ENCODE measurements around the gene RBMS1. TPM values are rescaled to one million over a fixed set of nuclear protein-coding genes. Genes with fewer than 3 reads are reported as not detected.
"Not testable (repeated sequence)": the region's sequence is repeated elsewhere in the genome, so short reads cannot be mapped to it uniquely, and the experiment has no call there.

Gene RBMS1
- total RNA-seq, 1 donor from 2014 or later: 116 TPM

DNA sequence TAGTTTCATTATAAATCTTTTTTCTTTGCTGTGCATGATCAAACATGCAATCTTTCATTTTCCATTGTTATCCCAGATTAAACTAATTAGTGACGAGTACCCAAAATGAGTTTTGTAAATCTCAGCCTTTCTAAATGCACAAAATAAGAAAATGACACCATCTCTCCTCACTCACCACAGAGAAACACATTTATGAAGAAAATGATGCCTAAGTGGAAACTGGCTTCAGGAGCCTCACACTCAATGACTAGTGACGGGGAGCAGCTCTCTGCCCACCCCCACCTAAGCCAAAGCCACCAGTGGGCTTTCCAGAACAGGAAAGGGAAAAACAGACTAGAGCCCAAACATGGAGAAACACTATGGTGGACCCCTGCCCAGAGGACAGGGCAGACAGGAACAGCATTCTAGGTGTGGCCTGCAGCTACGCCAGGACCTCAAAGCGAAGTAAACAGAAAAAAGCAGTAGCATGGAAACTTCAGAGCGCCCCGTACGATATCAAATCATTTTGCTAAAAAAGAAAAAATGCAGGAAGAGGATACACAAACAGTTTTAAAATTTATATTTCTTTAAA, 113.5 kb downstream of the RBMS1 start:
- DNase-seq (ENCODE audit: low read depth): no peak

DNA sequence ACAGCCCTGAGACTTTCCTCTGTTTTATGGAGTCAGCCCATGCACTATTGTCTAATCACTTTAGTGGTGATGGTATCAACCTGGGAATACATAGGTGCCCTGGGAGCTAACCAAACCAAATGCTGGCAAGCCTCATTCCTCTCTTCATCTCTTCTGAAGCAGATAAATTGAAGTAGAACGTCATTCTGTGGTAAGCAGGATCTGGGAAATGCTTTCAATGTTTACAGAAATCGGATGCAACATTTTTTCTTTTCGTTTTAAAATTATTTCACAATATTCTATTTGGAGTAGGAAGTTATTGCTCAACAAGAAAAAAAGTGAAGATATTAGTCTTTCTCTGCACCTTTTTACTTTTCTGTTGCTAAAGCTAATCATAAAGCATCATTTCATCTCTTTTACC, 114.2 kb downstream of the RBMS1 start:
- no peak for DNase-seq (ENCODE audit: low read depth)

DNA sequence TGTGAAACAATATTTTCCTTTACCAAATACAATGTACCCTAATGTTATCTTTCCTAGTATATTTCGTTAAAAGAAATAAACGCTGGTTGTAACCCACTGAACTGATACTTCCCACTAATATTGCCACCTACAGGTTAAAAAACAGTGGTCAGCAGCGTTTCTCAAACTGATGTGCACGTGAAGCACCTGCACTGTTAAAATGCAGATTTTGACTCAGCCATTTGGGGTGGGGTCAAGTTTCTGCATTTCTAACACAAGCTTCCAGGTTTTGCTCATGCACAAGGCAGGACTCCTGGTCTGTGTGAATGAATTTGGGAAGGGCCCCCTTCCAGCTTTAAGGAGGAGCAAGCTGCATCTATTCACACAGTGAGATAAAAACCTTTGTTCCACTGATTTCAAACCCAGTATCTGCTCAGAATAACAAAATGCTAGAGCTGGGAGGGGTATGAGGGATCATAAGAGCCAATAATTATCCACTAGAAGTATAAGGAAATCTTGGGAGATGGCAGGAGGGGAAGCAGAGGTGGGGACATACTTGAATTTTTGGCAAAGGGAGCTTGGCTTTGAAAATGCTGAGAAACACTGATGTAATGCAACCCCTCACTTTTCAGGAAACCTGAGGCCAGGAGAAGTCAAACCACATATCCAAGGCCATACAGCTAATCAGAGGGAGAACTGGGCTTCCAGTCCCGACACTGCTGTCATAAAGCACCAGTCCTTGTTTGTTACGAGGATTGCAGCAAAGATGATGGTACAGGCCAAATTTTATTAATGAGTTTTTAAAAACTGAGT, 116.2 kb downstream of the RBMS1 start:
- no peak for DNase-seq (ENCODE audit: low read depth)

DNA sequence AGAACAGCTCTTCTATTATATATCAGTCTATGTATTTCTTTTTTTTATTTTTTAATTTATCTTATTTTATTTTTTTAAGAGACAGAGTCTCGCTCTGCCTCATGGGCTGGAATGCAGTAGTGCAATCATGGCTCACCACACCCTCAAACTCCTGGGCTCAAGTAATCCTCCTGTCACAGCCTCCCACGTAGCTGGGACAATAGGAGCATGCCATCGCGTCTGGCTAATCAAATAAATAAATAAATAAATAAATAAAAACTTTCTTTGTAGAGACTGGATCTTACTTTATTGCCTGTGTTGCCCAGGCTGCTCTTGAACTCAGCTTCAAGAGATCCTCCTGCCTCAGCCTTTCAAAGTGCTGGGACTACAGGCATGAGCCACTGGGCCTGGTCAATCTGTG, 117.0 kb downstream of the RBMS1 start:
- DNase-seq (ENCODE audit: low read depth): peak; percentile 42

DNA sequence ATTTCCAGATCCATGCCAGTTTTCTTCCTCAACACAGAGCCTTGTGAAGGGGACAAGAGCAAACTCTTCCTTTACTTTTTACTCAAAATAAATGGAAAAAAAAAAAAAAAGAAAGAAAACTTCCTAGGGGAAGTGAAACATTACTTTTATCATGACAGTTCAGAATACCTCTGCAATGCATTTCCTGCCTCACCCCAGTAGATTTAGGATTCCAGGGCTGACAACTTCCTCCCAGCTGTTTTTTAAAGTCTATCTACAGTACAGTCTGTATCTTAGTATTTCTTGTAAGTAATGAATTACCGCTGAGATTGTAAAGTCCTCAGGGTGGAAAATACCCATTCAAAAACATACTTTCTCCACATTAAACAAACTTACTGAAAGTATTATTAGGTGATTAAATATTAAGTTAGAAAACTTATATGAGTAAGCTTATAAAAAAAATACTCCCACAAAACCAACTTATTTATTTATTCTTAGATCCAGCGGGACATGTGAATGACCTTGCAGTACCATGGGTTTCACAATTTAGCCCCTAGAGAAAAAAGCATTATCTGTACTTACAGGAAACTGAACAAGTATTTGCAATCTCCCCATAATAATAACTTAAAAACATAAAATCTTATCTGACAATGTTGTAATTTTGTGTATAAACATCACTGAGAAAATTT, 117.7 kb downstream of the RBMS1 start:
- DNase-seq (ENCODE audit: low read depth): peak; percentile 33

DNA sequence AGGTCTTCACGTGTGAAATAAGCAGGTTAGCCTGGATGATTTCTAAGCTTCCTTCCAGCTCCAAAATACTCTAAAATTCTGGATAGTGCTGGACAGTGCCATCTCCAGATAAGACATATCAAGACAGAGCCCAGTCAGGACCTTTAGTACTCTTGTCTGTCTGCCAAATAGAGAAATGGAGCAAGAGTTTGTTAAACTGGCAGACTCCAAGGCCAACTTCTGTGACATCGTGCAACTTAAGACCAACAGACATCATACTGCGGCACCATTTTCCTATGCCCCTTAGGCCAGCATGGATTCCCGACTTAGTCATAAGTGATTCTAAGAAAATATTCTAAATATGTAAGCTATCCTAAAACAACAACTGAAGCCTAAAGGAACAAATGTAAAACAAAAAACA, 118.6 kb downstream of the RBMS1 start:
- DNase-seq (ENCODE audit: low read depth): peak; percentile 35

DNA sequence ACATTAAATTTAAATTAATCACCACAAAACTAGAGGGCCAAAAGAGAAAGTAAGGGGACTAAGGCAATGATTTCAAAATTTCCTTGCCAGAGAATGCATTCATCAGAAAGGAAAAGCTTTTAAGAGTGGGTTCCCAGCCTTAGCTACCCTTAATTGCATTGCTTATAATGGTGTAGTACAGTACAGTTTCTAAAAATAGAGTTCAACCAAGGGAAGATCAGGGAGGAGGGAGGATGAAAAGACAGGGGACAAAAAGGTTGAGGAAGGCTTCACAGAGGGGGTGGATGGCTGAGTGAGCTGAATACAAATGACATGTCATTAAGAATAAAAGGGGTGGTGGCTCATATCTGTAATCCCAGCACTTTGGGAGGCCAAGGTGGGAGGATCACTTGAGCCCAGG, 119.9 kb downstream of the RBMS1 start:
- DNase-seq (ENCODE audit: low read depth): no peak

DNA sequence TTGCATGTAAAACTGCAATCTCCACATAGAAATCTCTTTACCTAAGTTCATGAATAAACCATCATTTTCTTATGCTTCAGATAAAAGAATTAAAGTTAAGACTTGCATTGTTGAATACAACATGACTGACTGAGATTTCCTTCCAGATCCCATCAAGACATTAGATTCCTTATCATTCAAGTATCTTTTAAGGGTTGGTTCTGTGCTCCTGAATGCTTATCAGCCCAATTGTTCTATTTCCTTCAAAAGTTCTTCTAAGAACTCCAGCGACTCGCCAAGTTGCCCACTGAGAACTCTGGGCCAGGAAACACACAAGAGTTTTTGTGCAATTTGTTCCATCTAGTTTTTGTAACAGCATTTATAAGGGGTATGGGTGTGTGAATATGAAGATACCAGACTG, 120.3 kb downstream of the RBMS1 start:
- no peak for DNase-seq (ENCODE audit: low read depth)

DNA sequence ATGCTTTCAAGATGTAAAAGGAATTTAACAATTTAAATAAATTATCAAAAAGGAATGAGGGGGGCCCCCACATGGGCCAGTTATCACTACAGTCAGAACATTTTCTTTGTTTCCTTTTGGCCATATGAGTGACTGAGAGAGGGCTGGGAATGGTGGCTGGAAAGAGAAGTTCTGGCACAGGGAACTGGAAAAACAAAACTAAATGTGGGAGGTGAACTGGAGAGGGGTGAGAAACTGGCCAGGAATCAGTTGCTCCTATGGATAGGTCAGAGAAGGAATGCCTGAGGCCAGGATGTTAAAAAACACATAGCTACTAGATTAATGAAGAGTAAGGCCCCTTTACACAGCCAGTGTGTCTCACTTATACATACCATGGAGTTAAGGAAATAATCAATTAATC, 121.0 kb downstream of the RBMS1 start:
- DNase-seq (ENCODE audit: low read depth): peak; percentile 53

DNA sequence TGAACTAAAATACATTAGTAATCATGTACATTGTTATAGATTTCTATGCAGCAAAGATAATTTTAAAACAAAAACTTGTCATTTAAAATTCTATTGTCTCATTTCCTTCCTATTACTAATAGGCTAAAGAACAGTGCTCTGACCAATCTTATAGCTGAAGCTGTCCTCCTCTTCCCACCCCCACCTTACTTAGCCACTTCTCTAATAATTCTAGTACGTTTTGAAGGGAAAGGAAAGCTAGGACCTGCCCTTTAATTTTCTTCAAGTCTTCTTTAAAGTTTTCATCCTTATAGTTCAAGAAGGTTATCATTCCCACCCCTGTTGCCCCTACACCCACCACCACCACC, 121.6 kb downstream of the RBMS1 start:
- no peak for DNase-seq (ENCODE audit: low read depth)

DNA sequence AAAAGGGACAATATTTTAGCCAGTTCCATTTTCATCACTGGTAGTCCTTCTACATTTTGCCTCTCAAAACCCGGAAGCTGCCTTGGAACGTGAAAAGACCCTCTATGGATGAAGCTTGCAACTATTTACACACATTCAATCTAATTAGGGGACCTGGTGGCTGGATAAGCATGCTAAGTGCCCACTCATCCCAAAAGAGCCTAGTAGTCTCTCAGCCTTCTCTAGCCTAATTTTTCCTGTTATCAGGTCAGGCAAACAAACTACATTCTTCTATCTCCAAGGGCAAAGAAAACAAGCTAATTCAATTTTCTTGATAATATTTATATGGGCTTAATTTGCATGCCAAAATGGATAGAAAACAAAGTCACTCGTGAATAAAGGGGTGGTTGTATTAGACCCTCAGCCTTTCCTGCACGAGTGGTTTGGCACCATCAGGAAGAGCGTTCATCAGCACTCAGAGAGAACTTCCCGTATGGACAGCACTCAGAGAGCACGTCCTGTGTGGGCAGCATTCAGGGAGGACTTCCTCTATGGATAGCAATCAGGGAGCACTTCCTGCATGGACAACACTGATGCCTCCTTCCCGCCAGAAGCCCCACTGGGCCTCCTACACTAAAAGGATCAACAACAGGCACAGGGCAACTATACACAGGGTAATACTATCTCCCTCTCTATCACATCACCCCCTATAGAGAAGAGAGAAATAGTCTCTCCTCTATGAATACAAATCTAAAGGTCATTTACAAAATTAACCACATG, 122.2 kb downstream of the RBMS1 start:
- no peak for DNase-seq (ENCODE audit: low read depth)

DNA sequence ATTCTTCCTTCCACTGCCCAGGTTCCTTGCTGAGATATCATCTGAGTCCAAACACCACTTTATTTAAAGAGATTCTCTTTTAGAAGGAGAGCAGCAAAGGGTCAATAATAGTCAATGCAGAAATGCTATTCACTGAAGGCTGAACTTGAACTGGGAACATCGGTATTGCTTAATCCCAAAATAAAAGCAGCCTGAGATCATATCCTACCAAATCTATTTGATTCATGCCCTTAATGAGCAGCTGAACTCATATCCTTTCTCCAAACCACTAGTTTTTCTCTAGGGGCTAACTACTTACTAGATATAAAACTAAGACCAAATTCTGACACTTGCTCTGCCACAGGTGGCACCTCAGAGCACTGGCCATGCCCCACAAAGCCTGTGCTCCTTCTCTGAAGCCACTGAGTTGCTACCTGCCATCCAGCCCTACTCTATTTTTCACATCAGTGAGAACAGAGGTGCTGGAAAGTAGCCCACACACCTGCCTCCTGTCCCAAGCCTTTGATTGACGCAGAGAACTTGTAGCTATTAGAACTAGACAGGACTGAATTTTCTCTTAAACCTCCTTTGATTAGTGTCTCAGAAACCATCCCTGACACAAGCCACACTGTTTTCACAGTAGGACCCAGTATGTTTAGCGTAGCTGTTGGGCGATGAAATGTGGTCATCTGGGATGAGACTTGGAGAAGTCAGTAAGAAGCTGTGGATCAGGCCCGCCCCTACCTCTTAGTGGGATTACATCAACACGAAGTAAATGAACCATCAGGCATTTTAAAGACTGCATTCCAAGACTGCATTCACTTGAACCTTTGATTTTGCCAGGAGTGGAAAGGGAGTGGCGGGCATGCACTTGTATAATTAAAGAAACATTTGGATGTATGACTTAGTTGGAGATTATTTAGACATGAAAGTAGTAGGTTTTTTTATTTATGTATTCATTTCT, 124.3 kb downstream of the RBMS1 start:
- peak; percentile 78 for DNase-seq (ENCODE audit: low read depth)

DNA sequence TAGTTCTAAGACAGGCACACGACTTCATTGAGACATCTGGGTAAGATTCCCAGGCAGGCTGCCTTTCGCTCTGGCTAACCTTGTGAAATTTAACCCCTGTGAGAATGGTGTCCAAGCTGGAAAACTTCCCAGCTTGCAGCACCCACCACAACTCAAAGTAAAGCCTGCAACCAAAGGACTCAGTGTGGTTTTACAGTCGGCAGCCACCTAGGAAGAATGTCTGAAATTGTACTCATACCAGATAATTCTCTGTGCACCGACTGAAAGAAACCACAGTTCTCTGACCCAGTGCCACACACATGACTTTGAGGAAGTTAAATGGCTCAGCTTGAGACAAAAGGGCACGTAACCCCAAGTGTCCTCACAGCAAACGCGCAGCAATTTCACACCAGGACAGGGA, 125.7 kb downstream of the RBMS1 start:
- peak; percentile 96 for DNase-seq (ENCODE audit: low read depth)

DNA sequence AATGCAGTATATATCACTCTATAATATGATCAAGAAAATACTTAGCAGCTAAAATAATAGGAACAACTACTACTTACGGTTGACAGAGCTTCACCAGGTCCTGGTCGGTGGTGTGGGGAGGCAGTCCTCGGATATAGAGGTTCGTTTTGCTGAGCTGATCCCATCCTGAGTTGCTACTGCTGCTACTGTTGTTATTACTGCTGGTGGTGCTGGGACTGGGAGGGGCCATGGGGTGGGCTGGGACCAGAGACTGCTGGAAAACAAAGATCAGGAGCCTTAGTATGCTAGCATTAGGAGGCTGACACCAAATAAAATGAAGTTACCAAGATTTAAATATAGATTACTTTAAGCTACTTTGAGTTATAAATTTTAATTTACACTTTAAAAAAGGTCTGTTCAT, 126.5 kb downstream of the RBMS1 start:
- not testable (repeated sequence) for DNase-seq (ENCODE audit: low read depth)

DNA sequence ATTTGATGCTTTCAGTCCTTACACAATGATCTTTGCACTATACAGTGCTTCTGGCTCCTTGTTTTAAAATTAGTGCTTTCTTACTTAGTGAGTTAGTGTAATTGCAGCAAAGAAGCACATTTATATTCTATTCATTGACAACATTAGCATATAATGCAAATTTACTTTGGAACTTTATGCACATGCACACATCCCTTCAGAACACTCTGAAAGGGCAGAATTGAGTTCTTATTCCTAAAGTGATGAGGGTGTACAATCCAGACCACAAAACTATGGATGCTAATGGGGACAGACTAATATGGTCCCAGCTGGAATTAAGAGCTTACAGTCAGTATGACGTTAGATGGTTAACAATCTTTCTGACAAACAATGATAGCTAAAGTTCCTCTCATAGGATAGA, 127.1 kb downstream of the RBMS1 start:
- no peak for DNase-seq (ENCODE audit: low read depth)

DNA sequence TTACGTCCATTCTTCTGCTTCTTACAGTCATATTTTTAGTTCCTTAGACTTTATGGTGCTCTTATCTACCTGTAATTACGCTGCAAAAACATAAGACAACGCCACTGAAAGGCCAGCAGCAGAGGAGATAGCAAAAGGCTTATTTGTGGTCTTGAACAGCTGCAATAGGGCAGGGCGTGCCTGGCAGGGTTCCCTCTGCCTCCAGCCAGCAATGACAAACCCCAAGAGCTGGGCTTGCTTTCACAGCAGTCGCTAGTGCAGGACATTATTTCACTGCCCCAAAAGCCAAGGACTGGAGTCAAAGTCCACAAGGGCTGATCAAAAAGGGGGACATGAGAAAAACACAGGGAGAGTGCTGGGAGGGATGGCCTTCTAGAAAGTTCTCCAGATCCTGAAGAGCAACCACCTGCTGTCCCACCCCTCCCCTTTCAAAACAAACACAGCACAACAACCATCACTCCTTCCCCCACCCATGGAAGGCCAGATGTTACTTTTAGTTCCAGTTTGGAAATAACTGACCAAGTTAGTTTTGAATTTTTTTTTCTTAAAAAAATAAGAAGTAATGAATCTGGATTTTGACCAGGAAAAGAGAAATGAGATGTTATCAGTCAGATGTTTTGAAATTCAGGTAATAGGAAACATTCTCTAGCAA, 127.8 kb downstream of the RBMS1 start:
- DNase-seq (ENCODE audit: low read depth): no peak

DNA sequence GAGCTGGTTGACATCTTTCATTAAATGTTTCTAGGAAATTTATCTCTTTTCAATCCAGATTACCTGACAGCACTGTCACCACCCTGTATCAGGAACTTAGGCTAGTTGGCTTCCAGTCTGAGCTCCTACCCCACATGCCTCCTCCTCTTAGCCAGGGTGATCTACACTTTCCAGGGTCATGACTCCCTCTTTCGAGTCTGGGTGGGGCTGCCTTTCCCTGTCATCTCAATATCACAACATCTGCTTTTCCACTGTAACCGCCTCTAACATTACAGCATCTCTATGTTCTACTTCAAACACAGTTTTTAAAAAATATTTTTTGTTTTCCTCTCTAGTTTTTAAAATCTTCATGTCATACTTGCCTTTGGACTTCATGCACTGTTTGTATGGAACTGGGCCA, 129.2 kb downstream of the RBMS1 start:
- no peak for DNase-seq (ENCODE audit: low read depth)

DNA sequence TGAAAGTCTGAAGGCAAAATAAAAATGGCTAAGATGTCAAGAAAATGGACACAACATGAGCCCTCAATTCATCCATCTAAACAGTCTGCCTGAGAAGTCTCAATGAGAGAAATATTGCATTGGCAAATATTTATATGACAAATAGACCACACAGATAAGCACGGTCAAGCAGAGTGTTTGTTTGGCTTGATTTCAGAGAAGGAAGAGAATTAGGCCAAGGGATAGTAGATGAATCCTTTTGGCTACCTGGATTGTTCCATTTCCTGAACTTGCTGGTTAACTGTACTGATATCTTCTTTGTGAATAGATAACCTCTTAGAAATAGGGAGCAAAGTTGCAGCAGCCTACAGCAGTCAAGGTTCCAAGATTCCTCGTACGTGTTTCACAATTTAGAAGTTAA, 129.6 kb downstream of the RBMS1 start:
- no peak for DNase-seq (ENCODE audit: low read depth)

DNA sequence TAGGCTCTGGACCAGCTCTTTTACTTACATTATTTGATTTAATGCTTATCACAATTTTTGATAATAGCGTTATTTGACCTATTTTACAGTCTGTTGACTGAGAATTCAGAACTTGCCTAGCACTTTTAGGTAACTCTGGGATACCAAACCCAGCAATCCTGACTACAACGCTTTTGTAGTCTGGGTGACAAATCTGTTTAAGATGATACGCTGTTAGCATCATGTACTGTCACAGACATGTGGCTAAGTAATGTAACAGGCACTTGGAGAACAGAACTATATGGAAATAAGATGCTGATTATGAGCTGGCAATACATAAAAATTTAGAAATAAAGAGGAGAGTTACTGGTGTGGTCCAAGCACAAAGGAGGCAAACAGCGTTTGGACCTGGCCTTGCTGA, 130.6 kb downstream of the RBMS1 start:
- DNase-seq (ENCODE audit: low read depth): no peak

DNA sequence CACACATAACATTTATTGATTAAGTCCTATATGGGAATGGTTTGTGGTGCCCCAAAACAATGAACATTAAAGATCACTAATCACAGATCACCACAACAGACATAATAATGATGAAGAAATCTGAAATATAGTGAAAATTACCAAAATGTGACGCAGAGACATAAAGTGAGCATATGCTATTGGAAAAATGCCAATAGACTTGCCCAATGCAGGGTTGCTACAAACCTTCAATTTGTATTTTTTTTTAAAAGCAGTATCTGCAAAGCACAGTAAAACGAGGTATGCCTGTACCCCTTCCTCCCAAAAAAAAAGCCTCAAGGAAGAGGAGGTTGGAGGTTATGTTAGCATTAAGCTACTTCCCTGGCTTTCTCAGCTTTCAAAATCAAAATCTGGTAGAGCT, 131.1 kb downstream of the RBMS1 start:
- no peak for DNase-seq (ENCODE audit: low read depth)

DNA sequence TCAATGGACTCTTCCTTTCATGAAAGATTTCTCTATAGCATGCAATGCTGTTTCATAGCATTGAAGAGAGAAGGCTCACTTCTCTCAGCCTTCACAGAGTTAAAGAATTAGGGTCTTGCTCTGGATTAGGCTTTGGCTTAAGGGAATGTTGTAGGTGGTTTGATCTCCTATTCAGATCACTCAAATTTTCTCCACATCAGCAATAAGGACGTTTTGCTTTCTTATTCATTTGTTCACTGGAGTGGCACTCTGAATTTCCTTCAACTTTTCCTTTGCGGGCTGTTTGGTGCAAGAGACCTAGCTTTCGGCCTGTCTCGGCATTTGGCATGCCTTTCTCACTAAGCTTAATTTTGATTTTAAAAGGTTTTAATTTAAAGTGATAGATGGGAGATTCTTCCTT, 131.6 kb downstream of the RBMS1 start:
- no peak for DNase-seq (ENCODE audit: low read depth)

All from renal cortical epithelial cell (primary cell).